GM21723 (cell line): ENCODE results near the gene IL17RB.

Source experiments
- ATAC-seq: cut with Tn5 transposase; IDR thresholded peaks from one replicate; pipeline ENCODE4 v1.9.1; 2021; ENCODE audit warnings: mild to moderate bottlenecking, moderate library complexity; ENCODE audit not compliant: unreplicated experiment

The IL17RB gene

DNA sequence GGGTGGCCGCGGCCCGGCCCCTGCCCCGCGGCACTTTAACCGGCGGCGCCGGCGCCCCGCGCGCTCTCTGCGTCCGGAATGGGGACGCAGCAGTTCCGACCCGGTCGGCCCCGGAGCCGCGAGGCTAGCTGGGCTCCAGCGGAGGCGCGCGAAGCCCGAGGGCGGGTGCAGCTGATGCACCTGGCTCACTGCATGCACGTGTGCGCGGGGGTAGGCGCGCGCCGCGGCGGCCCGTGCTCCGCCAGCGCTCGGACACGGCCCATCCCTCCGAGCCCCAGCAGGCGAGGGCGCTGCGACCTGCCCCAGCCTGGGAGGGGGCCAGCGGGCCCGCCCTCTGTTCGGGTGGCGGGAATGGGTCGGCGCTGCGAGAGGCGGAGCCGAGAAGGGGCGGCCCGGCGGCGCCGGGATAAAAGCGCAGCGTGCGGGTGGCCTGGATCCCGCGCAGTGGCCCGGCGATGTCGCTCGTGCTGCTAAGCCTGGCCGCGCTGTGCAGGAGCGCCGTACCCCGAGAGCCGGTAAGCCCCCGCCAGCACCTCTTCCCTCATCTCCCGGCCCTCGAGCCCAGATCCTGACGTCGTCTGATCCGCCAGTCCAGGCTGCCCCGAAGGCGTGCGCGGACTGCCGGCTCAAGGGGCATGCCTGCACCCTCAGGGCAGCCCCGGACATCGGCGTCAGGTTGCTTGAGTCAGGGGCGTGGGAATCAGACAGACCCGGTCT is at the start of gene IL17RB, which contains the start of gene CHDH:
IL17RB (plus strand) TSS at position 435 of the 717 bp plus-strand sequence; CDS start at position 456, 21 bp downstream.
CHDH (minus strand) TSS at position 286 of the 717 bp plus-strand sequence. CDS start 22,411 bp downstream, outside the sequence.
- ATAC-seq: peak; percentile 39

- ATAC-seq: no peak
Measured at GRCh38 chr3:53798144-53798543, 48.2 kb upstream of the IL17RB start.

DNA sequence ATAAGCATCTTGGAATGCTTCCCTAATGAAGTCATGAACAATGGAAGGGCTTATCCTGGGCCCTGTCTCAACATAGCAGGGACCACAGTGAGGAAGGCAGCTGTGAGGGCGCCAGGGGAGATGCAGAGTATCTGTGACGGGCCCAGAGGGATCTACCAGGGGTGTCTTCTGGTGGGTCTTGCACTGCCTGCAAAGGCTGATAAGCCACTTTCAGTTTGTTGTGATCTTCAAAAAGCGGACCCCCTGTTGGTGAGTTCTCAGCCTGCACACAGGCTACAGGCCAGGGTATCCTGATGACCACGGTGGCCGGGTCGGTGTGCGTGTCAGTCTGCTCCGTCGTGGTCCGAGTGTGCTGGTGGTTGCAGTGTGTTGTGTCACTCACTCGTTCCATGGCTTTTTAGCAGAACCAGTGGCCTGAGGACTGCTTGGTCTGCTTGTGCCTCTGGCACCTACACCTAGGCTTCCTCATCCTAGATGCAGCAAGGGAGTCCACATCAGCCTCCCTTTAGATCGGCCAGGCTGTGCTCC is 47.0 kb upstream of the IL17RB start:
- ATAC-seq: no peak

DNA sequence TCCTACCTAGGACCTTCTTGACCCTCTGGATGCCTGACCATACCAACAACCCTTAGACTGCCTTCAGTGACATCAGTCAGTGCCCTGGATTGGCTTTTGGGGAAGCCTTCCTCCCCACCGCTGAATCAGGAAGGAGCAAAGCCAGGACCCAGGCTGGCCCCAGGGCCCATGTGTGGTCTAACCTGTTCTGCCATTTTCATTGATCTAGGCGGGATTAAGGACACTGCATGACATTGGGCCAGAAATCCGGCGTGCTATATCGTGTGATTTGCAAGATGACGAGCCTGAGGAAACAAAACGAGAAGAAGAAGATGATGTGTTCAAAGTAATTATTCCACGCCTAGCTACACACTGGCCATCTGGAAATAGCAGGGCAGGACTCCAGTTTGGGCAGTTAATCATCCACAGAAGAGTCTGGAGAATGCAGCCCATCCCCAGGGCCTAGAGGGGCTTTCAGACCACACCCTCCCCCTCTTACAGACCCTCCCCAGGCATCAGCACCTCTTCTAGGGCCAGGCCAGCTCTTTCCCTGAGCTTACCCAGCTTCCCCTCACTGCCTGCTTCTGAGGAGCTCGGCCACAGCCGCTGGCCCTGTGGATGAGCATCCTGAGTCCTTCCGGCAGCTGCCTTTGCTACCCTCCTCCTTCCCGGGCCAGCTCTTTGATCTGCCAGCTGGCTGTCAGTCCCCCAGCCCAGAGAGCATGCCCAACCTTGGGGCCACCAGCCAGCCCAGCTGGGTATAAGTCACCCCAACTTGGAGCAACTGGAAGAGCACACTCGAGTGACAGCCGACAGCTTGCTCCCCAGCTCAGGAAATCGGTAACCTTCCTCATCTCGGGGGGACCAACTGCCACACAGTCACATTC is 46.1 kb upstream of the IL17RB start:
- no peak for ATAC-seq

- no peak for ATAC-seq
Measured at GRCh38 chr3:53801319-53801718, 45.0 kb upstream of the IL17RB start.

- no peak for ATAC-seq
Measured at GRCh38 chr3:53802256-53802880, 44.0 kb upstream of the IL17RB start.

GRCh38 chr3:53803124-53803815 is 43.1 kb upstream of the IL17RB start:
- ATAC-seq: no peak

GRCh38 chr3:53803816-53804695 is 42.3 kb upstream of the IL17RB start:
- ATAC-seq: no peak

DNA sequence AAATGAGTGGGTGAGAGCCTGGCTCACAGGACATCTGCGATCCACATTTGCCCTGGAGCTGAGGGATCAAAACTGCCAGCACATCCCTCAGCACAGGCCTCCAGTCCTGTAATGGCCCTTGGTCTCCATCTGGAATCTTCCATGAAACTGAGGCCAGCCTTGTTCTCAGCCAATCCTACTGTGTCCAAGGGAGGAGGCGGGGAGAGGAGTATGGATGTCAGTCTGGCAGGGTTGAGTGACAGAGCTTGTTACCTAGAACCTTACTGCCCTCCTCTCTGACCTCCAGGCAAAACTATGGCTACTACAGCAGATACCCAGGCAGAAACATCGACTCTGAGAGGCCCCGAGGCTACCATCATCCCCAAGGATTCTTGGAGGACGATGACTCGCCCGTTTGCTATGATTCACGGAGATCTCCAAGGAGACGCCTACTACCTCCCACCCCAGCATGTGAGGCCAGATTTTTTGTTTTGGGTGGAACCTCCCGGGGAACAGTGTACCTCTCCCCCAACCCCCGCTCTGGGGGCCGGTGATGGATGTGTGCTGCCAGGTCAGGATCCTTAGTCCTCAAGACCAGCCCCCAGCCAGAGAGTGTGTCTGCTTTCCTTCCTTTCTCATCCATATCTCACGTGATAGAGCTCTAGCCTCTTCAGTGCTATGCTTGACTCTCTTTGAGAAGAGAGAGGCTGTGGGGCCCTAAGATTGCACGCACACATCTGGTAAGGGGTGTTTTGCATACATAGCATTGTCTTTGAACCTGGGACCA is 41.5 kb upstream of the IL17RB start:
- ATAC-seq: peak; percentile 92

DNA sequence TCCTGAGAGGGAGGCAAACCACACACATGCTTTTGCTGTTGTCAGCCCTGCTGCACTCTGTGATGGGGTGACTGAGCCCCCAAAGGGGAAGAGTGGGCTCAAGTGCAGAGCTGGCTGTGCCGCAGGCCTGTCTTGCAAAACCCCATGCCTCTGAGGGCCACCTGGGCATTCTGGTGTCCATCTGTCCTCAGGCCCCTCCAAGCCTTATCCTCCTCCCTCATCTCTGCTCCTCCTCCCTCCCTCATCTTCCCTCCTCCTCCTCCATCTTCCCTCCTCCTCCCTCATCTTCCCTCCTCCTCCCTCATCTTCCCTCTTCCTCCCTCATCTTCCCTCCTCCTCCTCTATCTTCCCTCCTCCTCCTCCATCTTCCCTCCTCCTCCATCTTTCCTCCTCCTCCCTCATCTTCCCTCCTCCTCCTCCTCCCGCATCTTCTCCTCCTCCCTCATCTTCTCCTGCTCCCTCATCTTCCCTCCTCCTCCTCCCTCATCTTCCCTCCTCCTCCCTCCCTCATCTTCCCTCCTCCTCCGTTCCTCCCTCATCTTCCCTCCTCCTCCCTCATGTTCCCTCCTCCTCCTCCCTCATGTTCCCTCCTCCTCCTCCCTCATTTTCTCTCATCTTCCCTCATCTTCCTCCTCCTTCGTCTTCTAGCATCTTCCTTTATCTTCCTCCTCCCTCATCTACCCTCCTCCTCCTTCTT is 40.8 kb upstream of the IL17RB start:
- no peak for ATAC-seq

GRCh38 chr3:53806182-53807116 is 39.9 kb upstream of the IL17RB start:
- ATAC-seq: no peak

- no peak for ATAC-seq
Measured at GRCh38 chr3:53807117-53807810, 39.1 kb upstream of the IL17RB start.

DNA sequence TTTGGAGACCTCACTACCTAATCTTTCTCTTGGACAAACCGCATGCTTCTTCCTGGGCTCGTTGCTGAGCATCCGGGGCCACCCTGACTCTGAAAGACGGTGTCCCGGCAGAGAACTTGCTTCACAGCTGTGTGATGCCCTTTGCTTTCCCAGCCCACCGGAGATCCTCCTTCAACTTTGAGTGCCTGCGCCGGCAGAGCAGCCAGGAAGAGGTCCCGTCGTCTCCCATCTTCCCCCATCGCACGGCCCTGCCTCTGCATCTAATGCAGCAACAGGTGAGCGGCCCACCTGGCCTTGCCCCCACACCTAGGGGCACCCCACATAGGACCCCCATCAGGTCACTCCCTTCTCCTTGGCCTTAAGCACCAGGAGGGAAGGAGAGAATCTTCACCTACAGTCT is 37.9 kb upstream of the IL17RB start:
- ATAC-seq: no peak

DNA sequence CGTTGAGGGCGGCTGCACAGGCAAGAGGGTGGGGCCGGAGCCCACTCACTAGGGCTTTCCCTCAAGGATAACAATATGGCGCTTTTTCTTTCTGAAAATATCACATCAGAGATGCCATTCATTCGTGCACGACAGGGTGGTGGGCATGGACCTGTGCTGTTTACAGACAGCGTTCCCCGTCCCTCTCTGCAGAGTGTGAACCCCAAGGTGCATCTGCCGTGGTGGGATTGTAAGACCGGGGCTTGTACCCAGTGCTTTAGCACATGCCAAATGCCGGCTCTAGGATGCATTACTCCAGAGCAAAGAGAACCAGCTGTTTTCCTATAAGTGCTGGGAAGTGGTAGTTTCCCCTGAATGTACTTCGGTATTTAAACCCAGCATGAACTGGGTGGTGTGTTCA is 37.1 kb upstream of the IL17RB start:
- no peak for ATAC-seq

DNA sequence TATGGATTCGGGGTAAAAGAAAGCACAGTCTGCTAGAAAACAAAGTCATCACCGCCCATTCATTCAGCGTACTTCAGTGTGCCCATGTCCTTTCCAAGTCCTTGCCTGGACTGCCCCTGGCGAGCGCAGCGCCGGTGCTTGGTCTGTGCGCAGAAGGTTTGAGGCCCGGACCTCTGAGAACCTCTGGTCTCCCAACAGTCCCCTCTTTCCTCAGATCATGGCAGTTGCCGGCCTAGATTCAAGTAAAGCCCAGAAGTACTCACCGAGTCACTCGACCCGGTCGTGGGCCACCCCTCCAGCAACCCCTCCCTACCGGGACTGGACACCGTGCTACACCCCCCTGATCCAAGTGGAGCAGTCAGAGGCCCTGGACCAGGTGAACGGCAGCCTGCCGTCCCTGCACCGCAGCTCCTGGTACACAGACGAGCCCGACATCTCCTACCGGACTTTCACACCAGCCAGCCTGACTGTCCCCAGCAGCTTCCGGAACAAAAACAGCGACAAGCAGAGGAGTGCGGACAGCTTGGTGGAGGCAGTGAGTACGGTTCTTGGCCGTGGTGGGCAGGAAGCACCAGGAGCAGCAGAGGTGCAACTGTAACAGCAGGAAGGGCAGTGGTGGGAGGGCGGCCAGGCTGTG is 36.5 kb upstream of the IL17RB start:
- ATAC-seq: no peak
